Esophagus squamous epithelium (tissue), 4 donors: ENCODE data around the gene TSPAN9.

Source experiments
- POLR2A ChIP-seq, 4 donors: fragments of 450-650 bp; IDR thresholded peaks; one replicate each; pipeline ENCODE4 v1.6.1; 2017; ENCODE audit warnings: antibody characterized with exemption in 4 of 4, mild to moderate bottlenecking in 4 of 4, moderate library complexity in 3 of 4
- TF ChIP-seq, protein P1 (sequence below), 6 experiments: fragments of 450-650 bp in 4 of 6; fragments of 200-600 bp in 2 of 6; sonication (generic) in 2 of 6; IDR thresholded peaks; one replicate each; pipeline ENCODE4 v1.5.1; 2016 to 2019; ENCODE audit warnings: antibody characterized with exemption in 6 of 6, mild to moderate bottlenecking in 4 of 6, moderate library complexity in 4 of 6

DNA sequence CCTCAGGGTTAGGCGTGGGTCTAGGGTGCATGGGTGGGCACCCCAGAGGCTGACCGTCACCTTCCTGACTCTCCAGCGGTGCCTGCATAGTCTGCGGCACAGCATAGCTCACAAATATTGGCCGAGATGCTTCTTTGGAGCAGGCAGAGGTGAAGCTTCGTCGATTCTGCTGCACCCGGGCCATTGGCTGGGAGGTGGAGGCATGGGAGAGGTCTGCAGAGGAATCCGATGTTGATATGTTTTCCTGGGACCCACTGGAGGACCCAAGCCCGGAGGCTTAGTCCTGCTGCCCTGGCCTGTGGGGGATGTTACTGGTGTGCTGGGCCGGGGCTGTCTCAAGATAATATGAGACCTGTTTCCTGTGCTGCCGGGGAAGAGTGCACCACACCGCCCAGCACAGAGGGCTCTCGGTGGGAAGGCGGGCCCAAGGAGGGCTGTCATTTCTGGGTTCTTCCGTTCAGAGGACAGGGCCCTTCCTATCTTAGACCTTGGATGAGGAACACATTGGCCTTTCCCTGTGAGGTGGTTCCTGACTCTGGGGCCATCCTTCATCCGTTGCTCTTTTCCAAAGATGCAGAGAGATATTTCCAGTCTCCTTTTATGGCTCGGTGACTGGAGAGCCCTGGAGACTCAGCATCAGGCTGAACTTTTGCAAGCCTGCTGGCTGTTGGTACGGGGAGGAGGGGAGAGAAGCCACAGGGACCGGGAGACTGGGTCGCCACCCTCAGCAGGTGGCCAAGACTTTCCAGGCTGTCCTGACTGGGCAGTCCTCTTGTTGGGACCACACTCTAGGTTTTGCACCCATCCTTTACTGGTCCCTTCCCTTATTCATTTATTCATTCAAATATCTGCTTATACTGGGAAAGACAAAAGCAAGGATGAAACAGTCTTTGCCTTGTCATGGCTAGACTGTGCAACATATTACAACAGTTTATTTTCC is 143.5 kb downstream of the TSPAN9 start:
- TF ChIP-seq, protein P1, sequence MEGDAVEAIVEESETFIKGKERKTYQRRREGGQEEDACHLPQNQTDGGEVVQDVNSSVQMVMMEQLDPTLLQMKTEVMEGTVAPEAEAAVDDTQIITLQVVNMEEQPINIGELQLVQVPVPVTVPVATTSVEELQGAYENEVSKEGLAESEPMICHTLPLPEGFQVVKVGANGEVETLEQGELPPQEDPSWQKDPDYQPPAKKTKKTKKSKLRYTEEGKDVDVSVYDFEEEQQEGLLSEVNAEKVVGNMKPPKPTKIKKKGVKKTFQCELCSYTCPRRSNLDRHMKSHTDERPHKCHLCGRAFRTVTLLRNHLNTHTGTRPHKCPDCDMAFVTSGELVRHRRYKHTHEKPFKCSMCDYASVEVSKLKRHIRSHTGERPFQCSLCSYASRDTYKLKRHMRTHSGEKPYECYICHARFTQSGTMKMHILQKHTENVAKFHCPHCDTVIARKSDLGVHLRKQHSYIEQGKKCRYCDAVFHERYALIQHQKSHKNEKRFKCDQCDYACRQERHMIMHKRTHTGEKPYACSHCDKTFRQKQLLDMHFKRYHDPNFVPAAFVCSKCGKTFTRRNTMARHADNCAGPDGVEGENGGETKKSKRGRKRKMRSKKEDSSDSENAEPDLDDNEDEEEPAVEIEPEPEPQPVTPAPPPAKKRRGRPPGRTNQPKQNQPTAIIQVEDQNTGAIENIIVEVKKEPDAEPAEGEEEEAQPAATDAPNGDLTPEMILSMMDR (IDR thresholded peaks at IDR 0.05): no peak
- no peak for TF ChIP-seq POLR2A (IDR thresholded peaks at IDR 0.05)
